ENCODE measurements around the gene HAUS2.
A peak's percentile ranks its signal among the peaks of the same experiment; 100 is the strongest.

The HAUS2 gene

GRCh38 chr15:42548249-42549031, at the start of gene HAUS2, which contains the start of gene LRRC57:
Gene HAUS2 (plus strand): TSS chr15:42548838. CDS start chr15:42548873, 35 bp downstream.
Gene LRRC57 (minus strand): TSS chr15:42548793. CDS start chr15:42548434, 359 bp downstream.
- no peak for TF ChIP-seq ZFX (IDR thresholded peaks at IDR 0.05; ENCODE audit: borderline replicate concordance)
- TF ChIP-seq, protein P1, sequence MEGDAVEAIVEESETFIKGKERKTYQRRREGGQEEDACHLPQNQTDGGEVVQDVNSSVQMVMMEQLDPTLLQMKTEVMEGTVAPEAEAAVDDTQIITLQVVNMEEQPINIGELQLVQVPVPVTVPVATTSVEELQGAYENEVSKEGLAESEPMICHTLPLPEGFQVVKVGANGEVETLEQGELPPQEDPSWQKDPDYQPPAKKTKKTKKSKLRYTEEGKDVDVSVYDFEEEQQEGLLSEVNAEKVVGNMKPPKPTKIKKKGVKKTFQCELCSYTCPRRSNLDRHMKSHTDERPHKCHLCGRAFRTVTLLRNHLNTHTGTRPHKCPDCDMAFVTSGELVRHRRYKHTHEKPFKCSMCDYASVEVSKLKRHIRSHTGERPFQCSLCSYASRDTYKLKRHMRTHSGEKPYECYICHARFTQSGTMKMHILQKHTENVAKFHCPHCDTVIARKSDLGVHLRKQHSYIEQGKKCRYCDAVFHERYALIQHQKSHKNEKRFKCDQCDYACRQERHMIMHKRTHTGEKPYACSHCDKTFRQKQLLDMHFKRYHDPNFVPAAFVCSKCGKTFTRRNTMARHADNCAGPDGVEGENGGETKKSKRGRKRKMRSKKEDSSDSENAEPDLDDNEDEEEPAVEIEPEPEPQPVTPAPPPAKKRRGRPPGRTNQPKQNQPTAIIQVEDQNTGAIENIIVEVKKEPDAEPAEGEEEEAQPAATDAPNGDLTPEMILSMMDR (IDR thresholded peaks at IDR 0.05), result no peak
- peak within 1 kb of the TSS; percentile 73 for H3K27ac ChIP-seq

GRCh38 chr15:42499858-42500609, 48.6 kb upstream of the HAUS2 start:
- H3K27ac ChIP-seq, result no peak overlapping the region
- TF ChIP-seq, protein P1 (IDR thresholded peaks at IDR 0.05), result no peak
- TF ChIP-seq ZFX (IDR thresholded peaks at IDR 0.05; ENCODE audit: borderline replicate concordance), result no peak

- TF ChIP-seq ZFX (IDR thresholded peaks at IDR 0.05; ENCODE audit: borderline replicate concordance), result no peak
- TF ChIP-seq, protein P1 (IDR thresholded peaks at IDR 0.05), result no peak
- H3K27ac ChIP-seq, result no peak overlapping the region
Measured at GRCh38 chr15:42502477-42502876, 46.2 kb upstream of the HAUS2 start.

GRCh38 chr15:42503825-42504224, 44.8 kb upstream of the HAUS2 start:
- TF ChIP-seq, protein P1 (IDR thresholded peaks at IDR 0.05), result no peak
- TF ChIP-seq ZFX (IDR thresholded peaks at IDR 0.05; ENCODE audit: borderline replicate concordance), result no peak
- no peak overlapping the region for H3K27ac ChIP-seq

- H3K27ac ChIP-seq, result no peak overlapping the region
- TF ChIP-seq, protein P1 (IDR thresholded peaks at IDR 0.05), result no peak
- TF ChIP-seq ZFX (IDR thresholded peaks at IDR 0.05; ENCODE audit: borderline replicate concordance), result no peak
Measured at GRCh38 chr15:42504631-42505030, 44.0 kb upstream of the HAUS2 start.

DNA sequence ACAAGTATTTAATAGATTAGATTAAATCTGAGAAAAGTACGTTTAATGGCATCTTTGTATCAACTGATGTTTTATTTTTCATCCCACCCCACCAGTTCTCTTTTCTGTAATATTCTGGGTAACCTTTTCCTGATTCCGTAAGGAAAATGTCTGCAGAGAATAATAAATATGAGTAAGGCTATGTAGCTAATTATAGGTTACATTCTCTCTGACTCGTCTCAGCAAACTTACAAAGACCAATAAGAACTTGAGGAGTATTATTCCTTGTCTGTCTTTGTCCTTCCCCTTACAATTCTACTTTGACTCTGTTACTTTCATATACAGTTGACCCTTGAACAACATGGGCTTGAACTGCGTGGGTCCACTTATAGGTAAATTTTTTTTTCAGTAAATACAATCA, 41.1 kb upstream of the HAUS2 start:
- no peak for TF ChIP-seq ZFX (IDR thresholded peaks at IDR 0.05; ENCODE audit: borderline replicate concordance)
- TF ChIP-seq, protein P1 (IDR thresholded peaks at IDR 0.05), result no peak
- H3K27ac ChIP-seq, result no peak overlapping the region

DNA sequence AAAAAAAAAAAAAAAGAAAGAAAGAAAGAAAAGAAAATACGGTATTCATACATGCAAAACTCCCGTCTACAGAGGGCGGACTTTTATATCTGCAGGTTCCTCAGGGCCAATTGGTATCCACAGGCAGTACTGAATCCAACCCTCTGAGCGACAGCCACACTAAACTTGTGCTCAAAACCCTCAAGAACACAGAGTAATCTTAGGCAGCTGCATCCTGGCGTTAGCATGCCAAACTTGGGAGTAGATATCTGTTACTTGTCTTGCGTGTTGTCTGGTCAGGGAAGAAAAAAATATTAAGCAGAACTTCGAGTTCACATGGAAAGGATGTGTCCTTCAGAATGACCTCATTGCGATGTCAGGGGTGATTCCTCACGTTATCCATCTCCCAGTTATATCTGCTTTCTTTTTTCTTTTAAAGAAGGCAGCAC, 40.4 kb upstream of the HAUS2 start:
- TF ChIP-seq, protein P1 (IDR thresholded peaks at IDR 0.05), result no peak
- no peak for TF ChIP-seq ZFX (IDR thresholded peaks at IDR 0.05; ENCODE audit: borderline replicate concordance)
- no peak overlapping the region for H3K27ac ChIP-seq
